OCI-LY1 (cell line): ENCODE results near the gene BPIFB2.

Experiments
- H2AFZ ChIP-seq: fragments of 200-600 bp; sonication (generic), shearing (Covaris generic); 2 replicates; pipeline ENCODE4 v1.6.0; 2014; ENCODE audit warnings: antibody characterized with exemption, mild to moderate bottlenecking, low read length
- H3F3A ChIP-seq: fragments of 200-600 bp; sonication (generic), shearing (Covaris generic); 2 replicates; pipeline ENCODE4 v1.6.0; 2014; ENCODE audit warnings: mild to moderate bottlenecking, antibody characterized with exemption, low read length, moderate library complexity; ENCODE audit not compliant: insufficient read depth
- H3K27ac ChIP-seq: fragments of 200-600 bp; sonication (generic); 2 replicates; pipeline ENCODE4 v1.5.1; 2014; ENCODE audit warnings: low read length, mixed run types, mild to moderate bottlenecking, low read depth; ENCODE audit not compliant: poor library complexity, severe bottlenecking
- H3K27me3 ChIP-seq: fragments of 200-600 bp; sonication (generic); 2 replicates; pipeline ENCODE4 v1.6.0; 2014; ENCODE audit warnings: antibody characterized with exemption, mild to moderate bottlenecking, low read length, moderate library complexity; ENCODE audit not compliant: insufficient read depth
- H3K36me3 ChIP-seq: fragments of 200-600 bp; sonication (generic); 2 replicates; pipeline ENCODE4 v1.6.1; 2014; ENCODE audit warnings: mild to moderate bottlenecking, antibody characterized with exemption, low read length, moderate library complexity, mixed read lengths; ENCODE audit not compliant: insufficient read depth
- H3K4me1 ChIP-seq: fragments of 200-600 bp; sonication (generic); 2 replicates; pipeline ENCODE4 v1.5.1; 2014; ENCODE audit warnings: mild to moderate bottlenecking, low read length, moderate library complexity; ENCODE audit not compliant: insufficient read depth, severe bottlenecking
- H3K4me2 ChIP-seq: fragments of 200-600 bp; sonication (generic), shearing (Covaris generic); 2 replicates; pipeline ENCODE4 v1.6.1; 2014; ENCODE audit warnings: low read length
- H3K4me3 ChIP-seq: fragments of 200-600 bp; sonication (generic); 2 replicates; pipeline ENCODE4 v1.5.1; 2014; ENCODE audit warnings: low read length, low read depth, mild to moderate bottlenecking, mixed read lengths; ENCODE audit not compliant: poor library complexity, severe bottlenecking
- H3K79me2 ChIP-seq: fragments of 200-600 bp; shearing (Covaris generic); 2 replicates; pipeline ENCODE4 v1.6.1; 2016; ENCODE audit warnings: mixed run types, low read length, mixed read lengths; ENCODE audit not compliant: insufficient read depth
- H3K9ac ChIP-seq: fragments of 200-600 bp; sonication (generic), shearing (Covaris generic); 2 replicates; pipeline ENCODE4 v1.6.1; 2014; ENCODE audit warnings: mild to moderate bottlenecking, low read length, mixed read lengths
- H3K9me2 ChIP-seq: fragments of 200-600 bp; sonication (generic), shearing (Covaris generic); 2 replicates; pipeline ENCODE4 v1.6.1; 2014; ENCODE audit warnings: low read depth, mild to moderate bottlenecking, low read length, mixed read lengths
- H3K9me3 ChIP-seq: fragments of 200-600 bp; shearing (Covaris generic); 2 replicates; pipeline ENCODE4 v1.6.1; 2014; ENCODE audit warnings: low read length, mixed read lengths
- H4K20me1 ChIP-seq: fragments of 200-600 bp; sonication (generic), shearing (Covaris generic); 2 replicates; pipeline ENCODE4 v1.6.0; 2016; ENCODE audit warnings: mild to moderate bottlenecking, low read length; ENCODE audit not compliant: insufficient read depth
- CTCF ChIP-seq: fragments of 200-600 bp; sonication (generic), shearing (Covaris generic); IDR thresholded peaks from 2 replicates; pipeline ENCODE4 v1.5.1; 2017; ENCODE audit warnings: mild to moderate bottlenecking, antibody characterized with exemption, low read length, moderate library complexity, mixed read lengths
- EZH2 ChIP-seq: fragments of 200-600 bp; sonication (generic), shearing (Covaris generic); IDR thresholded peaks from 2 replicates; pipeline ENCODE4 v1.8.0; 2017; ENCODE audit warnings: borderline replicate concordance, mixed run types, mild to moderate bottlenecking, antibody characterized with exemption, low read length, moderate library complexity, mixed read lengths

The BPIFB2 gene

GRCh38 chr20:33005908-33006775 lies 1.4 kb upstream of the BPIFB2 start:
- Histone ChIP-seq H3K36me3 (no peaks in the 10 kb centered on the region), H3K4me2 (no peak overlapping the region), H3K4me3 (no peak overlapping the region), H3K9me2 (no peaks in the 10 kb centered on the region), H4K20me1 (no peaks in the 10 kb centered on the region), H3K9ac (no peak overlapping the region), H2AFZ (no peak overlapping the region), H3K27ac (no peak overlapping the region), H3K4me1 (no peaks in the 10 kb centered on the region), H3K9me3 (no peaks in the 10 kb centered on the region), H3K79me2 (no peaks in the 10 kb centered on the region), H3F3A (no peaks in the 10 kb centered on the region), H3K27me3 (no peaks in the 10 kb centered on the region; the same call in 1 of the 2 replicates)
- no peak for TF ChIP-seq CTCF
- no peak for TF ChIP-seq EZH2

GRCh38 chr20:33006776-33007375 lies 628 bp upstream of the BPIFB2 start:
- Histone ChIP-seq H3F3A (no peaks in the 10 kb centered on the region), H2AFZ (no peak overlapping the region), H4K20me1 (no peaks in the 10 kb centered on the region), H3K9ac (no peak overlapping the region), H3K4me2 (no peak overlapping the region), H3K9me2 (no peaks in the 10 kb centered on the region), H3K36me3 (no peaks in the 10 kb centered on the region), H3K4me3 (no peak overlapping the region), H3K4me1 (no peaks in the 10 kb centered on the region), H3K79me2 (no peaks in the 10 kb centered on the region), H3K27me3 (no peaks in the 10 kb centered on the region; the same call in 1 of the 2 replicates), H3K27ac (no peak overlapping the region), H3K9me3 (no peaks in the 10 kb centered on the region)
- TF ChIP-seq CTCF: no peak
- no peak for TF ChIP-seq EZH2

GRCh38 chr20:33008336-33009213 lies 1.1 kb downstream of the BPIFB2 start:
- H3K36me3 ChIP-seq: no peaks in the 10 kb centered on the region
- no peak overlapping the region for H3K27ac ChIP-seq
- H3K27me3 ChIP-seq: no peaks in the 10 kb centered on the region; the same call in 1 of the 2 replicates
- no peaks in the 10 kb centered on the region for H3K9me3 ChIP-seq
- H3K4me3 ChIP-seq: no peak overlapping the region
- H3K4me1 ChIP-seq: no peaks in the 10 kb centered on the region
- no peaks in the 10 kb centered on the region for H3F3A ChIP-seq
- H3K9me2 ChIP-seq: no peaks in the 10 kb centered on the region
- no peaks in the 10 kb centered on the region for H3K79me2 ChIP-seq
- H3K4me2 ChIP-seq: no peak overlapping the region
- H2AFZ ChIP-seq: no peak overlapping the region
- no peaks in the 10 kb centered on the region for H4K20me1 ChIP-seq
- H3K9ac ChIP-seq: no peak overlapping the region
- TF ChIP-seq CTCF (no peak), EZH2 (no peak)
